HG03460 (cell line): ENCODE measurements around the gene CPSF6.
"Not testable (repeated sequence)": the region's sequence is repeated elsewhere in the genome, so short reads cannot be mapped to it uniquely, and the experiment has no call there.

ENCODE experiments used
- ATAC-seq: cut with Tn5 transposase; IDR thresholded peaks from one replicate; pipeline ENCODE4 v1.9.1; 2021; ENCODE audit not compliant: unreplicated experiment

Gene CPSF6

GRCh38 chr12:69317233-69317632 lies 77.9 kb downstream of the CPSF6 start:
- ATAC-seq, result not testable (repeated sequence)

GRCh38 chr12:69318225-69318624 lies 78.9 kb downstream of the CPSF6 start:
- no peak for ATAC-seq

GRCh38 chr12:69321351-69321750 lies 82.0 kb downstream of the CPSF6 start:
- ATAC-seq, result no peak
